Activated naive CD8-positive, alpha-beta T cell treated with anti-CD3 and anti-CD28 coated beads for 36 hours (primary cell): ENCODE results near the gene RGS9. TPM values are rescaled to one million over a fixed set of nuclear protein-coding genes. Genes with fewer than 3 reads are reported as not detected.
"Not testable (repeated sequence)": the region's sequence is repeated elsewhere in the genome, so short reads cannot be mapped to it uniquely, and the experiment has no call there.

Experiments used
- DNase-seq: peaks from one replicate; pipeline ENCODE4 v3.0.0; 2021
- H3K27ac Mint-ChIP-seq: one replicate; pipeline ENCODE4 v1.8.0; 2022; ENCODE audit warnings: mild to moderate bottlenecking, moderate library complexity, mixed read lengths
- H3K27me3 Mint-ChIP-seq: one replicate; pipeline ENCODE4 v1.8.0; 2022; ENCODE audit warnings: mild to moderate bottlenecking, mixed read lengths
- H3K36me3 Mint-ChIP-seq: one replicate; pipeline ENCODE4 v1.8.0; 2021; ENCODE audit warnings: mild to moderate bottlenecking, mixed read lengths
- H3K4me1 Mint-ChIP-seq: one replicate; pipeline ENCODE4 v1.8.0; 2021; ENCODE audit warnings: mixed read lengths
- H3K4me3 Mint-ChIP-seq: one replicate; pipeline ENCODE4 v1.8.0; 2022; ENCODE audit warnings: mild to moderate bottlenecking, moderate library complexity, mixed read lengths
- H3K9me3 Mint-ChIP-seq: one replicate; pipeline ENCODE4 v1.8.0; 2022; ENCODE audit warnings: mixed read lengths
- total RNA-seq, 2 experiments: library from RNA; stranded (reverse); gene quantifications; one replicate each; pipeline ENCODE4 v1.2.3, GENCODE V29; 2021

Gene RGS9
- total RNA-seq, 2 experiments from 2014 or later, result 1.2 TPM

GRCh38 chr17:65160516-65160915, 23.3 kb downstream of the RGS9 start:
- DNase-seq, result no peak
- Mint-ChIP-seq H3K9me3 (no peaks in the 10 kb centered on the region), H3K27ac (no peak overlapping the region), H3K4me1 (peaks cover 10% of the 10 kb centered on the region), H3K27me3 (no peaks in the 10 kb centered on the region), H3K36me3 (no peaks in the 10 kb centered on the region), H3K4me3 (no peak overlapping the region)

DNA sequence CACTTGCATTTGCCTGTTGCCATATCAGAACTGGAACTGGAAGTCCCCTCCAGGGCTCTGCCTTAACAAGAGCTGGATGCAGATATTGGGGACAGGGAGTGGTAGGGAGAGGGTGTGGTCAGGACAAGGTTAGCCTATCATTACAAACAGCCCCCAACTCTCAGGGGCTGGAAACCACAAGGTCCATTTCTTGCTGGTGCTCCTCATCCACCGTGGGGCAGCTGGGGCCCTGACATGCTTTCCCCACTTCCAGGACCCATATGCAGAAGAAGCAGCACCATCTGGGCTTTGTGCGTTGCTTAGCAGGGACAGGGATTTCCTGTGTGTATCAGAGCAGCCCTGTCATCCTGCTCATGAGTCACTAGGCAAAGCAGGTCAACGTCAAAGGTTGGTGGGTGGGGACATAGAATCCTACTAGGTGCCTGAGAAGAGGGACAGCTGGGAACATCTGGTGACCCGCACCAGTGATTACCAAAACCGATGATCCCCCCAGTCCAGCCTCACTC, 26.9 kb downstream of the RGS9 start:
- no peaks in the 10 kb centered on the region for H3K36me3 Mint-ChIP-seq
- no peak overlapping the region for H3K4me3 Mint-ChIP-seq
- no peaks in the 10 kb centered on the region for H3K27me3 Mint-ChIP-seq
- H3K4me1 Mint-ChIP-seq, result peaks cover 9% of the 10 kb centered on the region
- no peak overlapping the region for H3K27ac Mint-ChIP-seq
- H3K9me3 Mint-ChIP-seq, result no peaks in the 10 kb centered on the region
- peak; percentile 33 for DNase-seq

GRCh38 chr17:65166787-65167186, 29.6 kb downstream of the RGS9 start:
- H3K4me1 Mint-ChIP-seq, result peaks cover 9% of the 10 kb centered on the region
- H3K4me3 Mint-ChIP-seq, result no peak overlapping the region
- no peaks in the 10 kb centered on the region for H3K36me3 Mint-ChIP-seq
- H3K27me3 Mint-ChIP-seq, result no peaks in the 10 kb centered on the region
- DNase-seq, result no peak
- no peaks in the 10 kb centered on the region for H3K9me3 Mint-ChIP-seq
- H3K27ac Mint-ChIP-seq, result no peak overlapping the region

DNA sequence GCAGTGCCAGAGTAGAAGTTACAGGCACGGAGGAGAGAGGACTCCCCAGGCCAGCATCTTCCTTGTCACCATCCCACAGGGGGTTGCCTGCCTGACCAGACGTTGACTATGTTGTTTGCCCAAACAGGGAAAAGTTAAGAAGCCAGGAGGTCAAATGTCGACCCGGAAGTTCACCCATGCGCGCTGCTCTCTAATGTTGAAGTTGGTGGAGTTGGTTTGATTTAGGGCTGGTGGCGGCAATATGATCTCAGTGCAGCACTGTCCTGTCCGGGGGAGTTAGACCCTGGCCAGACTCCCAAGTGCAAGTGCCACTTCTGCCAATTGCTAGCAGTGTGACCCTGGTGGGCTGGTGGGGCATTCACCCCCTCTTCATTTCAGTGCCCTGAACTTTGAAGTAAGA, 30.4 kb downstream of the RGS9 start:
- Mint-ChIP-seq H3K27ac (no peak overlapping the region), H3K9me3 (no peaks in the 10 kb centered on the region), H3K4me1 (peaks cover 9% of the 10 kb centered on the region), H3K4me3 (no peak overlapping the region), H3K36me3 (no peaks in the 10 kb centered on the region), H3K27me3 (no peaks in the 10 kb centered on the region)
- DNase-seq, result no peak

- H3K27me3 Mint-ChIP-seq, result no peaks in the 10 kb centered on the region
- H3K9me3 Mint-ChIP-seq, result no peaks in the 10 kb centered on the region
- H3K36me3 Mint-ChIP-seq, result no peaks in the 10 kb centered on the region
Measured at GRCh38 chr17:65169691-65170090, 32.5 kb downstream of the RGS9 start.

GRCh38 chr17:65170839-65171238, 33.7 kb downstream of the RGS9 start:
- H3K36me3 Mint-ChIP-seq, result no peaks in the 10 kb centered on the region
- no peaks in the 10 kb centered on the region for H3K27me3 Mint-ChIP-seq
- no peaks in the 10 kb centered on the region for H3K9me3 Mint-ChIP-seq
- no peak overlapping the region for H3K4me3 Mint-ChIP-seq
- no peak for DNase-seq
- H3K4me1 Mint-ChIP-seq, result no peaks in the 10 kb centered on the region
- H3K27ac Mint-ChIP-seq, result no peak overlapping the region

More at GRCh38 chr17:65169691-65170090, 32.5 kb downstream of the RGS9 start:
- DNase-seq, result no peak
- H3K27ac Mint-ChIP-seq, result no peak overlapping the region
- no peak overlapping the region for H3K4me3 Mint-ChIP-seq
- H3K4me1 Mint-ChIP-seq, result no peaks in the 10 kb centered on the region

- no peaks in the 10 kb centered on the region for H3K36me3 Mint-ChIP-seq
- H3K4me3 Mint-ChIP-seq, result no peak overlapping the region
- no peaks in the 10 kb centered on the region for H3K27me3 Mint-ChIP-seq
- DNase-seq, result no peak
- H3K9me3 Mint-ChIP-seq, result no peaks in the 10 kb centered on the region
- no peaks in the 10 kb centered on the region for H3K4me1 Mint-ChIP-seq
- H3K27ac Mint-ChIP-seq, result no peak overlapping the region
Measured at GRCh38 chr17:65171752-65172151, 34.6 kb downstream of the RGS9 start.

- no peaks in the 10 kb centered on the region for H3K36me3 Mint-ChIP-seq
Measured at GRCh38 chr17:65172496-65173136, 35.4 kb downstream of the RGS9 start.

DNA sequence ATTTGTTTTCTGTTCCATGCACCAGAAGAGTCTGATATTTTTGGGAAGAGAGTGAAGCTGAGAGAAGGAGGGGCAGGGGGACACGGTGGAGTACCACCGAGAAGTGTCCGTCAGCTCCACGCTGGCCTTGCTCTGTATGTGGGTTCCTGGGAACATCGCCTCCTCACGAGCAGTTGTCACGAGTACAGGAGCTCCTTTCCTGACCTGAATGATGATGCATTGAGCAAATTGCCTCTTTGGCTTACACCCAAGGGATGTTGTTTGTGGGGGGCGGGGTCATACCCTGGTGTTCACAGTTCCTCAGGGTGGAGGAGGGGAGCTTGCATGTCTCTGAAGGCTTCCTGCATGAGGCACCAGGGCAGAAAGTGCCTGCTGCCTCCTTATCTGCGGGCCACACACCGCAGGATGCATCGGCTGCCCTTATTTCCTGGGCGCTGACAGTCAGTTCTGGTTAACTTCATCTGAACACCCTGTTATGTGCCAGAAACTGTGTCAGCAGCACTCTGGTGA, 36.2 kb downstream of the RGS9 start:
- Mint-ChIP-seq H3K36me3 (no peaks in the 10 kb centered on the region), H3K4me3 (no peak overlapping the region), H3K27me3 (no peaks in the 10 kb centered on the region), H3K27ac (no peak overlapping the region), H3K4me1 (no peaks in the 10 kb centered on the region), H3K9me3 (no peaks in the 10 kb centered on the region)
- peak; percentile 17 for DNase-seq

More at GRCh38 chr17:65172496-65173136, 35.4 kb downstream of the RGS9 start:
- no peak overlapping the region for H3K27ac Mint-ChIP-seq
- no peaks in the 10 kb centered on the region for H3K4me1 Mint-ChIP-seq
- no peak overlapping the region for H3K4me3 Mint-ChIP-seq
- no peaks in the 10 kb centered on the region for H3K27me3 Mint-ChIP-seq
- no peak for DNase-seq
- H3K9me3 Mint-ChIP-seq, result no peaks in the 10 kb centered on the region

DNA sequence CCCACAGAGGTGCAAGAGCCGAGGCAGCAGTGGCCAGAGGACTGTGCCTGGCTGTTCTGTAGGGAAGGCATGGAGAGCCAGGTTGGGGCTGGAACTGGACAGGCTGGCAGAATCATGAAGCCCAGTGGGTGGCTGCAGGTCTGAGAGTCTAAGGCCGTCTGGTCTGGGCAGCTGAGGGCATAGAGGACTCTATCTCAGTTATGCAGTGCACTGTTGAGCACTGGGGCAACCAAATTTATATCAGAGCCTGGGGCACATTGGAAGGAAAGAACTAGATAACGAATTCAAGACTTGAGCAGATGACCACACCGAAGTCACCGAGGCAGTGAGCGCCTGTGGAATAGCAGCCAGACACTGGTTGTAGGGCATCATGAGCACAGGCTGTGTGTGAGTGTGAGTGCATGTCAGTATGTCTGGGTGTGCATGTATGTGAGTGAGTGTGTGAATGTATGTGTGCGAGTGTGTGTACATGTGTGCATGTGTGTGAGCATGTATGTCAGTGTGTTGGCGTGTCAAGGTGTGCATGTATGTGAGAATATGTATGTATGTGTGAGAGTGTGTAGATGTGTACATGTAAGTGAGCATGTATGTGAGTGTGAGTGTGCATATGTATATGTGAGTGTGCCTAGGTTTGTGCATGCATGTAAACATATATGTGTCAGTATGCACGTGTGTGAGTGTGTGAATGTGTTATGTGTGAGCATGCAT, 37.0 kb downstream of the RGS9 start:
- Mint-ChIP-seq H3K4me1 (peaks cover under 1% of the 10 kb centered on the region), H3K4me3 (no peak overlapping the region)

GRCh38 chr17:65174974-65175373, 37.8 kb downstream of the RGS9 start:
- Mint-ChIP-seq H3K4me1 (peaks cover 9% of the 10 kb centered on the region), H3K9me3 (no peaks in the 10 kb centered on the region), H3K36me3 (no peaks in the 10 kb centered on the region), H3K27ac (no peak overlapping the region), H3K27me3 (no peaks in the 10 kb centered on the region), H3K4me3 (no peak overlapping the region)
- no peak for DNase-seq

More for the DNA sequence above, 37.0 kb downstream of the RGS9 start:
- H3K9me3 Mint-ChIP-seq, result no peaks in the 10 kb centered on the region
- no peaks in the 10 kb centered on the region for H3K36me3 Mint-ChIP-seq
- no peak for DNase-seq
- no peak overlapping the region for H3K27ac Mint-ChIP-seq
- no peaks in the 10 kb centered on the region for H3K27me3 Mint-ChIP-seq

- Mint-ChIP-seq H3K4me1 (peaks cover 14% of the 10 kb centered on the region), H3K27me3 (no peaks in the 10 kb centered on the region), H3K4me3 (no peak overlapping the region), H3K27ac (no peak overlapping the region), H3K9me3 (no peaks in the 10 kb centered on the region), H3K36me3 (no peaks in the 10 kb centered on the region)
- no peak for DNase-seq
Measured at GRCh38 chr17:65175952-65176351, 38.8 kb downstream of the RGS9 start.

DNA sequence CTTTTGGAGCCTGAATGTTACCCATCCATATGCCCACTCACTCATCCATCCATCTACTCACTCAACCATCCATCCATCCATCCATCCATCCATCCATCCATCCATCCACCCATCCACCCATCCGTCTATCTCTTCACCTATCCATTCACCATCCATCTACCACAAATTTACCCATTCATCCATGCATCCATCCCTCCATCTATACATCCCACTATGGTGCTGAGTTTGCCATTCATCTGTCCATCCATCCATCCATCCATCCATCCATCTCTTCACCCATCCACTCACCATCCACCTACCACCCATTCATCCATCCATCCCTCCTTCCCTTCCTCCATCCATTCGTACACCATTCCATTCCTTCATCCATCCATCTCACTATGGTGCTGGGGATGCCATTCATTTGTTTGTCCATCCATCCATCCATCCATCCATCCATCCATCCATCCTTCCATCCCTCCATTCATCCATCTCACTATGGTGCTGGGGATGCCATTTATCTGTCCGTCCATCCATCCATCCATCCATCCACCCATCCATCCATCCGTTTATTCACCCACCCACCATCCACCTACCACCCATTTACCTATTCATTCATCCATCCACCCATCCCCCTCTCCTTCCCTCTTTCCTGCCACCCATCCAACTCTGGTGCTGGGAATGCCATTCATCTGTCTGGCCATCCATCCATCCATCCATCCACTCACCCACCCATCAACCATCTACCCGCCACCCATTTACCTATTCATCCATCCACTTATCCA, 39.7 kb downstream of the RGS9 start:
- peaks cover 21% of the 10 kb centered on the region for H3K4me1 Mint-ChIP-seq
- no peaks in the 10 kb centered on the region for H3K27me3 Mint-ChIP-seq
- no peaks in the 10 kb centered on the region for H3K9me3 Mint-ChIP-seq
- no peak overlapping the region for H3K4me3 Mint-ChIP-seq
- no peak overlapping the region for H3K27ac Mint-ChIP-seq
- no peak for DNase-seq
- no peaks in the 10 kb centered on the region for H3K36me3 Mint-ChIP-seq

- H3K27ac Mint-ChIP-seq, result no peak overlapping the region
Measured at GRCh38 chr17:65177901-65178300, 40.7 kb downstream of the RGS9 start.

DNA sequence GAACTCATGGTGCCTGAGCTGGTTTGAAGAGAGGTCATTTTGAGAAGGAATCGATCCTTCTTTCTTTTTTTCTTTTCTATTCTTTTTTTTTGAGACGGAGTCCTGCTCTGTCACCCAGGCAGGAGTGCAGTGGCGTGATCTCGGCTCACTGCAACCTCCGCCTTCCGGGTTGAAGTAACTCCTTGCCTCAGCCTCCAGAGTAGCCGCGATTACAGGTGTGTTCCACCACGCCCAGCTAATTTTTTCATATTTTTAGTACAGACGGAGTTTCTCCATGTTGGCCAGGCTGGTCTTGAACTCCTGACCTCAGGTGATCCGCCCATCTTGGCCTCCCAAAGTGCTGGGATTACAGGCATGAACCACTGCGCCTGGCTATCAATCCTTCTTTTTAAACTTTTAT, 43.1 kb downstream of the RGS9 start:
- not testable (repeated sequence) for H3K36me3 Mint-ChIP-seq, H3K27me3 Mint-ChIP-seq, DNase-seq, H3K9me3 Mint-ChIP-seq
- Mint-ChIP-seq H3K4me1 (peaks cover 22% of the 10 kb centered on the region), H3K27ac (peak overlapping the region; percentile 88), H3K4me3 (peak overlapping the region; percentile 33)

More at GRCh38 chr17:65177901-65178300, 40.7 kb downstream of the RGS9 start:
- Mint-ChIP-seq H3K36me3 (no peaks in the 10 kb centered on the region), H3K4me3 (no peak overlapping the region), H3K9me3 (no peaks in the 10 kb centered on the region), H3K4me1 (peaks cover 22% of the 10 kb centered on the region), H3K27me3 (no peaks in the 10 kb centered on the region)
- DNase-seq, result no peak
